Stimulated activated CD4-positive, alpha-beta T cell treated with anti-CD3 and anti-CD28 coated beads, Interleukin-15, amount 100 ng/mL, for 48 hours (primary cell): Measurements from ENCODE around the gene HFM1.
"Not testable (repeated sequence)": the region's sequence is repeated elsewhere in the genome, so short reads cannot be mapped to it uniquely, and the experiment has no call there.

Source experiments
- DNase-seq, 2 donors: peaks; one replicate each; pipeline ENCODE4 v3.0.0-alpha.2; 2020; ENCODE audit warnings: low read depth in 2 of 2

HFM1 gene

DNA sequence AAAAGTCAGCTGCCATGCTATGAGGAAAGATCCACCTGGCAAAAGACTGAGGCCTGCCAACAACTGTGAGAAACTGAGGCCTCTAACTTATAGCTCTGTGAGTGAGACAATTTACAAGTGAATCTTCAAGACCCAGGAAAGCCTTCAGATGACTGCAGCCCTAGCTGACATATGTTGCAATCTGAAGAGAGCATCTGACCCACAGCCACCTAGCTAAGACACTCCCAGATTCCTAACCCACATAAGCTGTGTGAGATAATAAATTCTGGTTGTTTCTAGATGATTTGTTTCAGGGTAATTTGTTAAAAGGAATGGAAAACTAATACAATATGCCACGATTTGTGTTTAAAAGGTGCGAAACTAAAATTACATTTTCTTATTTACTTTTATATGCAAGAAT, 55.1 kb downstream of the HFM1 start:
- DNase-seq, result no peak

DNA sequence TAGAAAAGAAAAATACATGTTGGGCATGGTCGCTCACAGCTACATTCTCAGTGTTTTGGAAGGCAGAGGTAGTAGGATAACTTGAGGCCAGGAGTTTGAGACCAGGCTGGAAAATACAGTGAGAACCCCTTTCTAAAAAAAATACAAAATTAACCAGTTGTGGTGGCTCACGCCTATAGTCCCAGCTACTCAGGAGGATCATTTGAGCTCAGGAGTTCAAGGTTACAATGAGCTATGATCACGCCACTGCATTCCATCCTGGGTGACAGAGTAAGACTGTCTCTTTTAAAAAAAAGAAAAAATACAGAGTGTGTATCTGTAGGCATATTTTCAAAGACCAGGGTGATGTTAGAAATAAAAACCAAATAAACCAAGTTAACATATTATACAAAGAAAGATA, 57.8 kb downstream of the HFM1 start:
- DNase-seq, result no peak

DNA sequence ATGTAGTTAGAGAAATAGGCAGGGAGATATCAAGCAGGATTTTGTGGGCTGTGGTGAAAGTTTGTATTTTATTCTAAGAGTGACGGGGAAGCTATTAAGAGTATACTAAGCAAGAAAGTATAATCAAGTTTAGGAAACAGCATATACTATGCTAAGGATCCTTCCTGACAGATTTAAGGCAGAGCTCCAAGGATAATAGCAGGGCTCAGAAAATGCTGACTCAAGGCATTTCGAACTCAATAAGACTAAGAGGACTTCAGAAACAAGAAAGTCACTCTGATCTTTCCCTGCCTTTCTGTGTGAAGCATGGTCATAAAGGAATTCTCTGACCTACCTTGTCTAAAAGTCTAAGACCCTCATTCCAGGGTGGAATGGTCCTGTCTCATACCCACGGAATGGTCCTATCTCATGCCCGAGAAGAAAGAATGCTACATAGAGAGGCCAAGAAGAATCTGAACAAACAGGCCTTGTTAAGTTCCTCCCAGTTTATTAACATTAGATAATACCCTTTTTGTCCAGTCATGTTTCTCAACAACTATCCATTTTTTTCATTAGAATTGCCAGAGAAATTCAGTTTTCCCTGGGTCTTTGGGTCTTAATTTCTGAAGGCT, 59.1 kb downstream of the HFM1 start:
- no peak for DNase-seq

DNA sequence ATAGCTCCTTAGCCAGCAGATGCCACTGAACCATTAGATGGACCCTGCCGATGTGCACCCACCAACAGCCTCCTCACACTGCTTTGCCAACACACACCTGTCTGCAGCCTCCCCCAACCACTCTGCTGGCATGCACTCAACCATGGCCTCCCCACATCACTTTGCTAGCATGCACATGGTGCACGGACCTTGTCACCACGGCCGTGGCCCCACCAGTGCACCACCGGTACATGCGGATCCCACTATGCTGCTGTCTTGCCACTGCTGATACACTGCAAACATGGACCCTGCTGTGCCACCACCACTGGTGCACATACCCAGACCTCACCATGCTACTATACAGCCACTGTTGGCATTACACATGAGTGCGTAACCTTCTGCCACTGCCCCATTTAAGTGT, 66.1 kb downstream of the HFM1 start:
- no peak for DNase-seq

DNA sequence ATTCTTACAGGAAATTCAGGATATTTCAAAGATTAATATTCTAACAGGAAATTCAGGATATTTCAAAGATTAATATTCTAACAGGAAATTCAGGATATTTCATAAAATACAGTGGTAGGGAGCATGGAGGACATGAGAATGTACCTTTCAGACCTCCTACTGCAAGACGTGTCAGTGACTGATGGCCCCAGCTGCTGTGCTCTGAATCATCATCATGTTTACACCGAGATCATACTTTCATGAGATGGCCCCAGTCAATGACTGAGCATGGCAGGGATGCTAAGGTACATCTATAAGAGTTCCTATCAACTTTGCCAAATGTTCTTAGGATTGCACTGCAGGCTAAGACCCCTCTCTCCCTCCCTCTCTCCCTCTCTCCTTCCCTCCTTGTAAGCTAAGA, 69.0 kb downstream of the HFM1 start:
- no peak for DNase-seq

DNA sequence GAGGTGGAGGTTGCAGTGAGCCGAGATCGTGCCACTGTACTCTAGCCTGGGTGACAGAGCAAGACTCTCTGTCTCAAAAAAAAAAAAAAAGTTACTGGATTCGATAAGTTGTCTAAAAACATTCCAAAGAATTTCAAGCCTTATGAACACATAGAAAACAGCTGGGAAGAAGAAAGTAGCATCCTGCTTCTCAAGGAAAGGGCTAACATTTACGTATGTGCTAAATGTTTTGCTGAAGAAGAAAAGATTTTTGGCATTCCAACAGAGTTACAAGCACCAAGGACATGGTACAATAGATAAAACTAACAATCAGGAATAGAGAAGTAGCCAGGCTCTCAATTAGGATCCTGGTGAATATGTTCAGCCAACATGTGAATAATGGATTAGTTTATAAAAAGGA, 69.8 kb downstream of the HFM1 start:
- no peak for DNase-seq

DNA sequence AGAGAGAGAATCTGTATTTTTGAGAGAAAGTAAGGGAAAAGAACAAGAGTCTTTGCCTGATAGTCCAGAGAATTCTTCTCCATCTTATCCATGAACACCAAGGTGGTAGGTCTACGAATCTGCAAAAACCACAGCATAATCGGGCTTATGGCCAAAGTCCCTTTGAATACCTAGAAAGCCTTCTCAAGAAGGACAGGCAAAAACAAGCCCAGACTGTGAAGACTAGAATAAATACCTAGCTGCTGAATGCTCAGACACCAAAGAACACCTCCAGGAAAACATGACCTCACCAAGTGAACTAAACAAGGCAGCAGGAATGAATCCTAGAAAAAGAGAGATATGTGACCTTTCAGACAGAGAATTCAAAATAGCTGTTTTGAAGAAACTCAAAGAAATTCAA, 79.2 kb downstream of the HFM1 start:
- DNase-seq, result no peak

DNA sequence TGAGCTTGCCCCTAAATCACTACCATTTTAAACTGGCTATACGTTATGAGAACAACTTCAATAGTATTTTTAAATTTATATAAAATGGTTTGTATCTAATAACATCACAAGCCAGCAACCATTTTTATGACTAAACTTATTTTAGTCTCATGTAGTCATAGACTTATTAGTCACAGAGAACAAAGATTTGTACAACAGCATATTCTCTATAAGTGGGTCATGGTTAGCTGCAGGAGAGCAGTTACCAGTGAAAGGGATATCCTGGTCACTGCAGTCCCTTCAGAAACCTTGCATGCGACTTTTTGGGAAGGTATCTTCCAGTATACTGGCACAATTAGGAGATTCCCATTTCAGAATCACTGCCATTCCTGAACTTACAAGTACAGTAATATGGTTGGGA, 90.0 kb downstream of the HFM1 start:
- DNase-seq, result no peak

DNA sequence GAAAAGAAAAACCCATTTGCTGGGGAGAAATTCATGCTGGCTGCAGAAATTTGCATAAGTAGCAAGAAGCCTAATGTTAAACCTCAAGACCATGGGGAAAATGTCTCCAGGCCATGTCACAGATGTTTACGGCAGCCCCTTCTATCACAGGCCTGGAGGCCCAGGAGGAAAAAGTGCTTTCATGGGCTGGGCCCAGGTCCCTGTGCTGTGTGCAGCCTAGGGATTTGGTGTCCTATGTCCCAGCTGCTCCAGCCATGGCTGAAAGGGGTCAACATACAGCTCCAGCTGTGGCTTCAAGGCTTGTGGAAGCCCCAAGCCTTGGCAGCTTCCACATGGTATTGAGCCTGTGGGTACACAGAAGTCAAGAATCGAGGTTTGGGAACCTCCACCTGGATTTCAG, 93.0 kb downstream of the HFM1 start:
- DNase-seq, result no peak

DNA sequence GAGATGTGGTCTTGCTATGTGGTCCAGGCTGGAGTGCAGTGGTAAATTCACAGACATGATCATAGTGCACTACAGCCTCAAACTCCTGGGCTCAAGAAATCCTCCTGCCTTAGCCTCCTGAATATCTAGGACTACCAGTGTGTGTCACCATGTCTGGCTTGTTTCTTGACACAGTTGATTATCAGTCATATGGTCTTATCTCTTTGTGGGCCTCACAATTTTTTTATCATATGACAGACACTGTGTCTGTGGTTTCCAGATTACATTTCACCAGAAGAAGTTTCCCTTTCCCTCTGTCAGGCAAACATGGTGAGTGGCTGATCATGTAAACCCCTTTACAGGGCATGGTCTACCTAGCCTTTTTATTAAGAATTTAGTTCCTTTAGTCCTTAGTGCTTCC, 96.1 kb downstream of the HFM1 start:
- DNase-seq, result no peak

DNA sequence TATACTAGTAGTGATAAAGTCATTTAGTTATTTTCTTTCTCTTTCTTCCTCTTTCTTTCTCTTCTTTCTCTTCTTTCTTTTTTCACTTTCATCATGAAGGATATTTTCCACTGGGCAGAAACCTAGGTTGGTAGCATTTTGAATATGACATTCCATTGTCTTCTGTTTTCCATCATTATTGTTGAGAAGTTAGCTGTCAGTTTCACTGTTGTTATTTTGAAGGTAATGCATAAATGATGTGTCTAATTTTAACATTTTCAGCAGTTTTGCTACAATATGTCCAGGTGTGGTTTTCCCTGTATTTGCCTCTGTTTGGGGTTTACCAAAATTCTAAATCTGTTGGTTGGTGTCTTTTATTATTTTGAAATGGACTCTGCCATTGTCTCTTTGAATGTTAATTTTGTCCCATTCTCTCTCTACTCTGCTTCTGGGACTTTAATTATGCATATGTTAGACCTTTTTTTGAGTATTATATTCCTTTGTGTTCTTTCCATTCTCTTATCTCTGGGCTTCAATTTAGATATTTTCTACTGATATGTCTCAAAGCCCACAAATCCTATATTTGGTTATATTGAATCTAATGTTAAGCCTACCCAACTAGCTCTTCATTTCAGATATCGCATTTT, 96.7 kb downstream of the HFM1 start:
- no peak for DNase-seq

DNA sequence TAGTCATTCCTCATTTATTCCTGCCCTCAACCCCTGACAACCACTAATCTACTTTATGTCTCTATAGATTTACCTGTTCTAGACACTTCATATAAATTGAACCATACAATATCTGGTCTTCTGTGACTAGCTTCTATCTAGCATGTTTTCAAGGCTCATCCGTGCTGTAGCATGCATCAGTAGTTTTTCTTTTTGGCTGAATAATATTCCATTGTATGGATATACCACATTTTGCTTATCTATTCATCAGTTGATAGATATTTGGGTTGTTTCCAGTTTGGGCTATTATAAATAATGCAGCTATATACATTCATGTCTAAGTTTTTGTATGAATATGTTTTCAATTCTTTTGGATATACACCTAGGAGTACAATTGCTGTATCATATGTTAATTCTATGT, 101.5 kb downstream of the HFM1 start:
- DNase-seq, result no peak

DNA sequence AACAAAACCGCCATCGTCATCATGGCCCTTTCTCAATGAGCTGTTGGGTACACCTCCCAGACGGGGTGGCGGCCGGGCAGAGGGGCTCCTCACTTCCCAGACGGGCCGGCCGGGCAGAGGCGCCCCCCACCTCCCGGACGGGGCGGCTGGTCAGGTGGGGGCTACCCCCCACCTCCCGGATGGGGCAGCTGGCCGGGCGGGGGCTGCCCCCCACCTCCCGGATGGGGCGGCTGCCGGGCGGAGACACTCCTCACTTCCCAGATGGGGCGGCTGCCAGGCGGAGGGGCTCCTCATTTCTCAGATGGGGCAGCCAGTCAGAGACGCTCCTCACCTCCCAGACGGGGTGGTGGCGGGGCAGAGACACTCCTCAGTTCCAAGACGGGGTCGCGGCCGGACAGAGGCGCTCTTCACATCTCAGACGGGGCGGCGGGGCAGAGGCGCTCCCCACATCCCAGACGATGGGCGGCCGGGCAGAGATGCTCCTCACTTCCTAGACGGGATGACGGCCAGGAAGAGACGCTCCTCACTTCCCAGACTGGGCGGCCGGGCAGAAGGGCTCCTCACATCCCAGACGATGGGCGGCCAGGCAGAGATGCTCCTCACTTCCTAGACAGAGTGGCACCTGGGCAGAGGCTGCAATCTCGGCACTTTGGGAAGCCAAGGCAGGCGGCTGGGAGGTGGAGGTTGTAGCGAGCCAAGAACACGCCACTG, 115.6 kb downstream of the HFM1 start:
- not testable (repeated sequence) for DNase-seq

DNA sequence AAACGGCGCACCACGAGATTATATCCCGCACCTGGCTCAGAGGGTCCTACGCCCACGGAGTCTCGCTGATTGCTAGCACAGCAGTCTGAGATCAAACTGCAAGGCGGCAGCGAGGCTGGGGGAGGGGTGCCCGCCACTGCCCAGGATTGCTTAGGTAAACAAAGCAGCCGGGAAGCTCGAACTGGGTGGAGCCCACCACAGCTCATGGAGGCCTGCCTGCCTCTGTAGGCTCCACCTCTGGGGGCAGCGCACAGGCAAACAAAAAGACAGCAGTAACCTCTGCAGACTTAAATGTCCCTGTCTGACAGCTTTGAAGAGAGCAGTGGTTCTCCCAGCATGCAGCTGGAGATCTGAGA, 117.7 kb downstream of the HFM1 start:
- not testable (repeated sequence) for DNase-seq

DNA sequence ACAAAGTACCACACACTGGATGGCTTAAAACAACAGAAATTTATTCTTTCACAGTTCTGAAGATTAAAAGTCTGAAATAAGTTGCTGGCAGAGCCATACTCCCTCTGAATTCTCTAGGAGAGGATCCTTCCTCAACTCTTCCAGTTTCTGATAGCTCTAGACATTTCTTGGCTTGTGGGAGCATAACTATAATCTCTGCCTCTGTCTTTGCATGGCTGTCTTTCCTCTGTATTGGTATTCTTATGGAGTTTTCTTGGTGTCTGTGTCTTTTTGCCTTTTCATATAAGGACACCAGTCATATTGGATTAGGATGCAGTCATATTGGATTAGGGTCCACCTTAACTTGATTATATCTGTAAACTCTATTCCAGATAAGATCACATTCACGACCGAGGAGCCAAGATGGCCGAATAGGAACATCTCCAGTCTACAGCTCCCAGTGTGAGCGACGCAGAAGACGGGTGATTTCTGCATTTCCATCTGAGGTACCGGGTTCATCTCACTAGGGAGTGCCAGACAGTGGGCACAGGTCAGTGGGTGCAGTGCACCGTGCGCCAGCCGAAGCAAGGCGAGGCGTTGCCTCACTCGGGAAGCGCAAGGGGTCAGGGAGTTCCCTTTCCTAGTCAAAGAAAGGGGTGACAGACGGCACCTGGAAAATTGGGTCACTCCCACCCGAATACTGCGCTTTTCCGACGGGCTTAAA, 118.2 kb downstream of the HFM1 start:
- DNase-seq, result not testable (repeated sequence)

DNA sequence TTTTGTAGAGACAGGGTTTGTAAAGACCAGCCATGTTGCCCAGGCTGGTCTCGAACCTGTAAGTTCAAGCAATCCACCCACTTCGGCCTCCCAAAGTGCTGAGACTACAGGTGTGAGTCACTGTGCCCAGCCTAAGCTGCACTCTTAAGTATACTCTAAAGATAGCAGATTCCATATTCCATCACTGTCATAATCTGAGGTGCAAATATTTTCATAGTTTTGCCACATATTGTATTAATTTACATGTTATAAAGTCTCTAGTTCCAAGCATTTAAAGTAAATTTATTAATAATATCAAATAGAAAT, 121.3 kb downstream of the HFM1 start:
- no peak for DNase-seq

DNA sequence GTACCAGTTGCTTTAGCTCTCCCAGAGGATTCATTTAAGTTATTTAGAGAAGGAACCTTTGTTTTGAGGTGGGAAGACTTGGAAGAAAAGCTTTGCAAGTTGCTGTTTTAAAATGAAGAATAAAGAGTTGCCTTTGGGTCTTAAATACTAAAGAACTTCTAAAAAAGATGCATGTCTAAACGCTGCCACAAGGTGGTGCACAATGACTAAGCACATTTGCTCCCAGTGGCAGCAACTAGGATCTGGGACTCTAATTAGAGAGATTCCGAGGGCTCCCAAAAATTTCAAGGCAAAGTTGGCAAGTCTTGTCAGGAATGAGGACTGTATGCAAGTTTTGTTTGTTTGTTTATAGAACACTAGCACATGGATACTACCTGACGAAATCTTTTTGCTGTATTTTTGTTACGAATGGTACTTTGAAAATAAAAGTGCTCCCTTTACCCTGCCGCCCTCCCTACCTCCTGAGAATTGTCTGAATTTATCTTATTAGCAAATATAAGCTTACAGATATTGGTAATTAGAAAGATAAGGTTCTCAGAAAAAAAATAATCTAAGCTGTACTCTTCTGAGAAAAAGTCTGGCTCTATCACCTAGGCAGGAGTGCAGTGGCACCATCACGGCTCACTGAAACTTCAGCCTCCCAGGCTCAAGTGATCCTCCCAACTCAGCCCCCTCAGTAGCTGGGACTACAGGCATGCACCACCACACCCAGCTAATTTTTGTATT, 121.8 kb downstream of the HFM1 start:
- DNase-seq, result peak in 1 of 2 donors; percentile 17

DNA sequence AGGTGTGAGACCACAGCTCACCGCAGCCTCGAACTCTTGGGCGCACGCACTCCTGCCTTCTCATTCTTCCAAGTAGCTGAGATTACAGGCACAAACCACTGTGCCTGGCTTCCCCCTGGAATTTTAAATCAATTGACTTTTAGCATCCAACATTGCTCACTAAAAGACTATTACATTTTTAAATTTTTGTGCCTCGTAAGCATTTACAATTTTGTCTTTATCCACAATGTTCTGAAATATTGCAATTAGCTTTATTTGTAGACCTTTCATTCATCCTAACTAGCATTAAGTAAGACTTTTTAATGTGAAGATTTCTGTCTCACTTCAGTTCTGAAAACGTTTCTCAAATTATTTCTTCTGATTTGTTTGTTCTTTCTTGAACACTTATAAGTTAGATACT, 122.9 kb downstream of the HFM1 start:
- DNase-seq, result no peak

DNA sequence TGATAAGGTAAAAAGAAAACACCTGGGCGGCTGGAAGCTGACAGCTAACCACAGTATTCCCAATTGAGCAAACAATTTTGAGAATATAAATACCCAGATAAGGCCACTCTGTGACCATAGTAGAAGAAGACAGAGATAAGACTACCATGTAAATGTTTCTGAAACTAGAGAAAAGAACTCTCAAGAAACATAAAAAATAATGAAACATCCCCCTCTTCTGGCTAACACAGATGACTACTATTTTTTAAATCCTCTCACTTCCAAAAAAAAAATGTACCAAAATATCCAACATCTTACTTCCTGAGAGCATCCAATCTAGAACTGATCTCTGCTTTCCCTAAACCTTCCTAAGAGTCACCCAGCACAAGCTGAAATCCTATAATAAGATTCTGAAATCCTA, 125.9 kb downstream of the HFM1 start:
- DNase-seq, result no peak

DNA sequence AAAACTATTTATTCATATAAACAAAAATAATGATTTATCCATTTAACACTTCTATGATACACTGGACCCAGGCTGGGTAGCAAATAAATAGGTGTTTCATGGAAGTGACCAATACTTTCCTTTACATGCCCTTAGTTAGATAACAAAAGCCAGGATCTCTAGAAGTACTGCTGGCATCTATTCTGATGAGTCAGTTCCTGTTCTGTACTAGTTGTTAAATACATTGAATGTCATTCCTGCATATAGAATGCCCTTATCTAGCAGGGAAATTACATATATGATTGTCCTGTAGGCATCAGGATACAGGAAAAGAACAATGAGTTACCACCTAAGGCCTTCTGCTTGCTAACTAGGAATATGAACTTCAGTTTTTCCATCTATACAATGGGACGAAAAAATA, 130.8 kb downstream of the HFM1 start:
- DNase-seq, result no peak

DNA sequence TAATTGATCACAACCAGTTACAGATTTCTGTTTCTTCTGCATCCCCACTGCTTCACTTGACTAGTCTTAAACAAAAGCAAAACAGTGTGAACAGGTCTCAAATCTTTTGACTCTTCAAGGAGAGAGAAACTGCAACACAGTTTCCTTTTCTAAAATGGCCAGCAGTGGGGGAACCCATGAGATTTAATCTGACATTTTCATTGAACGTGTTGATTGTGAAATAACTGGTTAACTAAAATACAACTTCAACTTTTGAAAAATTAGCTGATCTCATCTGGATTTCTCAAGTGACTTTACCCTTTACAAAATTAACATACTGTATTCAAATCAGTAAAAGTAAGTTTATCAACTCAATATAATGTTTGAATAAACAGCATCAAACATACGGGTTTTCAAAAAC, 143.0 kb downstream of the HFM1 start:
- DNase-seq, result no peak

DNA sequence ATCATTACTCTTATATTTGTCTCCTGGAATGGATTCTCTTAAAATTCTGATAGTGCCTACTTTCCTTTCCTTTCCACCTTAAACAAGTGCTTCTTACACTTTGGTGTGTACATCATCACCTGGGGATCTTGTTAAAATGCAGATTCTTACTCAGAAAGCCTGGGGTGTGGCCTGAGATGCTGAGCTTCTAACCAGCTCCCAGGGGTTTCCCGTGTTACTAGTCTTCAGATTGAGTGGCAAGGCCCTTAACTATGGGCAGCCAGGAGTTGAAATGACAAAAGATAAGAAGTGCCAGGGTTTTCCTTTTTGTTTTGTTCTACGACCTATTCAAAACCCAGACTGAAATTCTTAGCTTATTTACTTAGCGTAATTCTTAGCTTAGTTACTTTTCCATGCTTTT, 159.2 kb downstream of the HFM1 start:
- no peak for DNase-seq
